Upper lobe of left lung (tissue), 6 donors: ENCODE data around the gene COBLL1. TPM values are rescaled to one million over a fixed set of nuclear protein-coding genes. Genes with fewer than 3 reads are reported as not detected.
"Not testable (repeated sequence)": the region's sequence is repeated elsewhere in the genome, so short reads cannot be mapped to it uniquely, and the experiment has no call there.

ENCODE experiments used
- ATAC-seq, 2 donors: fragments of 200-7000 bp; cut with Tn5 transposase; one replicate each; pipeline ENCODE4 v1.9.1; 2022; ENCODE audit warnings: mild to moderate bottlenecking in 2 of 2, moderate library complexity in 2 of 2; ENCODE audit not compliant: low FRiP score in 2 of 2
- DNase-seq, 2 donors: peaks; one replicate each; pipeline ENCODE4 v3.0.0-alpha.2; 2019 to 2020
- H3K27ac ChIP-seq, 4 donors: fragments of 200-600 bp; sonication (generic); one replicate each; pipeline ENCODE4 v1.5.1; 2016 to 2019
- H3K27me3 ChIP-seq, 4 donors: fragments of 200-600 bp; sonication (generic); one replicate each; pipeline ENCODE4 v1.5.1; 2017 to 2019
- H3K36me3 ChIP-seq, 4 donors: fragments of 200-600 bp; sonication (generic); one replicate each; pipeline ENCODE4 v1.5.1; 2016 to 2019
- H3K4me1 ChIP-seq, 4 donors: fragments of 200-600 bp; sonication (generic); one replicate each; pipeline ENCODE4 v1.5.1; 2018 to 2019
- H3K4me3 ChIP-seq, 4 donors: fragments of 200-600 bp; sonication (generic); one replicate each; pipeline ENCODE4 v1.5.1; 2017 to 2019; ENCODE audit warnings: mild to moderate bottlenecking in 2 of 4, moderate library complexity in 1 of 4
- H3K9me3 ChIP-seq, 4 donors: fragments of 200-600 bp; sonication (generic); one replicate each; pipeline ENCODE4 v1.5.1; 2018 to 2019
- CTCF ChIP-seq, 6 experiments: fragments of 450-650 bp in 4 of 6; fragments of 200-600 bp in 2 of 6; sonication (generic) in 2 of 6; IDR thresholded peaks; one replicate each; pipeline ENCODE4 v1.5.1; 2016 to 2019; ENCODE audit warnings: antibody characterized with exemption in 6 of 6
- EP300 ChIP-seq, 4 donors: sonication (generic); formaldehyde crosslinking; IDR thresholded peaks; one replicate each; pipeline ENCODE4 v1.5.1; 2017; ENCODE audit warnings: antibody characterized with exemption in 4 of 4, control low read depth in 2 of 4
- POLR2A ChIP-seq, 4 donors: fragments of 450-650 bp; IDR thresholded peaks; one replicate each; pipeline ENCODE4 v1.5.1; 2016 to 2017; ENCODE audit warnings: antibody characterized with exemption in 4 of 4, mild to moderate bottlenecking in 2 of 4
- POLR2AphosphoS5 ChIP-seq, 2 donors: sonication (generic); formaldehyde crosslinking; IDR thresholded peaks; one replicate each; pipeline ENCODE4 v1.5.1; 2017; ENCODE audit warnings: antibody characterized with exemption in 2 of 2
- WGBS, 2 donors: methylation state at CpG; one replicate each; pipeline ENCODE4 v1.1.5; 2017 to 2018; 5-methylcytosine and 5-hydroxymethylcytosine counted together
- total RNA-seq, 6 donors: library from RNA; depleted of rRNA in 4 of 6; stranded (reverse); fragments of >200 nt in 4 of 6; gene quantifications; one replicate each; pipeline versions ENCODE4 v1.1.0 to v1.2.1, GENCODE V29; 2016 to 2021
- donor health status: DM: no; HTN: no; CAD: no; lungs with moderate emphysema.
- donor health status: DM: no; HTN: yes; CAD: no; lungs with severe emphysema.

The COBLL1 gene
- total RNA-seq, 6 donors from 2014 or later: 64.3 to 128 (median 90.1) TPM

GRCh38 chr2:164761737-164762460 is 79.7 kb downstream of the COBLL1 start:
- no peak for TF ChIP-seq POLR2AphosphoS5 (IDR thresholded peaks at IDR 0.05)
- TF ChIP-seq CTCF (IDR thresholded peaks at IDR 0.05): no peak
- no peak for TF ChIP-seq POLR2A (IDR thresholded peaks at IDR 0.05)
- TF ChIP-seq EP300 (IDR thresholded peaks at IDR 0.05): no peak
- H3K4me3 ChIP-seq: no peak overlapping the region
- peaks cover 0 to 17% (median 9%) of the 10 kb centered on the region in 4 donors for H3K4me1 ChIP-seq
- H3K27ac ChIP-seq: no peak overlapping the region
- H3K36me3 ChIP-seq: no peaks in the 10 kb centered on the region
- no peaks in the 10 kb centered on the region for H3K9me3 ChIP-seq
- WGBS, 2 donors: 87 to 90% methylated on average over 1 of the region's 1 CpG
- no peak for DNase-seq
- no peak for ATAC-seq
- no peaks in the 10 kb centered on the region for H3K27me3 ChIP-seq

DNA sequence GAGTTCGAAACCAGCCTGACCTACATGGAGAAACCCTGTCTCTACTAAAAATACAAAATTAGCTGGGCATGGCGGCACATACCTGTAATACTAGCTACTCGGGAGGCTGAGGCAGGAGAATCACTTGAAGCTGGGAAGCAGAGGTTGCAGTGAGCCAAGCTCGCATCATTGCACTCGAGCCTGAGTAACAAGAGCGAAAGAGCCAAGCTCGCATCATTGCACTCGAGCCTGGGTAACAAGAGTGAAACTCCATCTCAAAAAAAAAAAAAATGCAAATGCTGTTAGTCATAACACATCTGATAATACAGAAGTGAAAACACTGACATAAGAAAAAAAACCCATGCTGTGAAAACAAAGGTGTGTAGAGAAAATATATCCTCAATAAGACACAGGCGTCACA is 80.4 kb downstream of the COBLL1 start:
- WGBS, 2 donors: 89% methylated on average over 9 of the region's 9 CpGs
- H3K27me3 ChIP-seq, H3K27ac ChIP-seq, ATAC-seq, DNase-seq, H3K9me3 ChIP-seq, H3K36me3 ChIP-seq, H3K4me3 ChIP-seq: not testable (repeated sequence)
- peaks cover 0 to 13% (median 9%) of the 10 kb centered on the region in 4 donors for H3K4me1 ChIP-seq

DNA sequence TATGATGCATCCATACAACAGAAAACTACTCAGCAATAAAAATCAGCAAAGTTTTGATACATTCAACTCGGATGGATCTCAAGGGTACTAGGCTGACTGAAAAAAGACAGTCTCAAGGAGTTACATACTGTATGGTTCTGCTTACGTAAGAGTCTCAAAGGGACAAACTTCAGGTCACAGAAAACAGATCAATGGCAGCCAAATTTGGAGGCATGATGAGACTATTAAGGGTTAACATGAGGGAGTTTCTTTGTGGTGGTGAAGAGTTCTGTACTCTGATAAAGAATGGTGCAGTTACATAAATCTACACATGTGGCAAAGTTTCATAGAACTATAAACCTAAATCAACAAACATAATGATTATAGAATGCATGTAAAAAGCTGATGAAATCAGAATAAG is 81.4 kb downstream of the COBLL1 start:
- ATAC-seq (no peak), DNase-seq (no peak)
- Histone ChIP-seq H3K27ac (no peak overlapping the region), H3K27me3 (no peaks in the 10 kb centered on the region), H3K4me3 (no peak overlapping the region), H3K36me3 (no peaks in the 10 kb centered on the region), H3K4me1 (peaks cover 0 to 20% (median 6%) of the 10 kb centered on the region in 4 donors), H3K9me3 (no peaks in the 10 kb centered on the region)
- TF ChIP-seq POLR2AphosphoS5 (IDR thresholded peaks at IDR 0.05) (no peak), EP300 (IDR thresholded peaks at IDR 0.05) (no peak), CTCF (IDR thresholded peaks at IDR 0.05) (no peak), POLR2A (IDR thresholded peaks at IDR 0.05) (no peak)
- 71 to 76% methylated on average over 2 of the region's 2 CpGs for WGBS, 2 donors

DNA sequence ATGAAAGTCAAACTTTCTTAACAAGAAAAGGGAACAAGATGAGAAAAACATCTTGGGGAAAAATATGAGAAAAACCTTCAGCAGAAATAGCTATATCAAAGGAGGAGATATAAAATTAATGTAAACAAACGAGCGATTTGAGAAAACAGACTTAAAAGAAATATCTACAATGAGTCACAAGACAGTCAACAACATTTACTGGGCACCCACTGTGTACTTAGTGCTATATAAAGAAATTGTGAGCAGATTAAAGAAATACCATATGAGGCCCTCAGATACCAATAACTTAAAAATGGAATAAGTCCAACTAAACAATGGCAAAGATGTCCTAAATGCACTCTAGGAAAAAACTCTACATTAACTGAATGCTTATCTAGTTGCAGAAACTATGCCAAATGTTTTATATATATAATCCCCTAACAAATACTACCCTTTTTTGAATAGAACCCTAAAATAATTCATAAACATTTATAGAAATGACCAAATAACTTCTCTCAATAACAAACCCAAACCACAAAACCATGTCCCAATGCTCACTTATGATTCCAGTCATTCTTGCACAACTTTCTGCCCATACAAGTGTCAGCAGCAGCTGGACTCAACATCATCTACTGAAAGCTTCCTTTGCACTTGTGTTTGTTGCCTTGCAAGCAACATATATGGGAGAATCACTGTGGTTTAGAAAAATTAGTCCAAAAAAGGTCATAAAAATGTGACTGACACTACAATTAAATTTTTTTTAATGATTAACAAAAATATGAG is 83.5 kb downstream of the COBLL1 start:
- peak in 1 of 2 donors; percentile 53 for TF ChIP-seq POLR2AphosphoS5 (IDR thresholded peaks at IDR 0.05)
- no peak for TF ChIP-seq EP300 (IDR thresholded peaks at IDR 0.05)
- WGBS, 2 donors: 48 to 53% methylated on average over 2 of the region's 2 CpGs
- ATAC-seq: peak in 1 of 2 donors; percentile 62
- Histone ChIP-seq H3K27me3 (no peaks in the 10 kb centered on the region), H3K27ac (no peak overlapping the region), H3K36me3 (no peaks in the 10 kb centered on the region), H3K4me1 (peaks cover 0 to 20% (median 6%) of the 10 kb centered on the region in 4 donors), H3K4me3 (no peak overlapping the region), H3K9me3 (no peaks in the 10 kb centered on the region)
- peak in 1 of 2 donors; percentile 46 for DNase-seq

GRCh38 chr2:164756773-164757172 is 84.8 kb downstream of the COBLL1 start:
- Histone ChIP-seq H3K27ac (no peak overlapping the region), H3K36me3 (no peaks in the 10 kb centered on the region), H3K27me3 (no peaks in the 10 kb centered on the region), H3K4me1 (peaks cover 0 to 20% (median 6%) of the 10 kb centered on the region in 4 donors), H3K4me3 (no peak overlapping the region), H3K9me3 (no peaks in the 10 kb centered on the region)
- DNase-seq: no peak
- no peak for ATAC-seq
- WGBS, 2 donors: 58 to 78% methylated on average over 2 of the region's 2 CpGs
- TF ChIP-seq POLR2A (IDR thresholded peaks at IDR 0.05) (no peak), EP300 (IDR thresholded peaks at IDR 0.05) (no peak), CTCF (IDR thresholded peaks at IDR 0.05) (no peak)
